CD14-positive monocyte (primary cell): ENCODE results near the gene NRP2. TPM values are rescaled to one million over a fixed set of nuclear protein-coding genes. Genes with fewer than 3 reads are reported as not detected.

Experiments
- DNase-seq, 3 donors: peaks; one replicate each; pipeline ENCODE4 v3.0.0-alpha.2; 2011 to 2022
- H2AFZ ChIP-seq: 2 replicates; pipeline ENCODE4 v1.6.0; 2012; ENCODE audit warnings: mild to moderate bottlenecking, low read depth, low read length, inconsistent platforms; ENCODE audit not compliant: insufficient read depth, poor library complexity, severe bottlenecking
- H3K27ac ChIP-seq, 2 donors: 1 replicate in 1 of 2; 2 replicates in 1 of 2; pipeline ENCODE4 v1.5.1; 2012 to 2013; ENCODE audit warnings: low read length in 2 of 2, control low read depth in 1 of 2, inconsistent platforms in 1 of 2, low read depth in 1 of 2, mild to moderate bottlenecking in 1 of 2
- H3K27me3 ChIP-seq, 2 donors: one replicate each; pipeline versions ENCODE4 v1.6.0 to v1.6.1; 2011 to 2013; ENCODE audit warnings: low read length in 2 of 2; ENCODE audit not compliant: control insufficient read depth in 2 of 2, insufficient read depth in 2 of 2
- H3K36me3 ChIP-seq, 2 donors: replicated peaks in 1 of 2; 1 replicate in 1 of 2; 2 replicates in 1 of 2; pipeline versions ENCODE4 v1.5.1 to v1.6.1; 2012 to 2013; ENCODE audit warnings: low read length in 2 of 2, control low read depth in 1 of 2, inconsistent platforms in 1 of 2, mild to moderate bottlenecking in 1 of 2; ENCODE audit not compliant: insufficient read depth in 2 of 2, control insufficient read depth in 1 of 2
- H3K4me1 ChIP-seq, 2 donors: 1 replicate in 1 of 2; 2 replicates in 1 of 2; pipeline versions ENCODE4 v1.5.1 to v1.6.1; 2012 to 2013; ENCODE audit warnings: low read length in 2 of 2, control low read depth in 1 of 2, inconsistent platforms in 1 of 2, mild to moderate bottlenecking in 1 of 2, moderate library complexity in 1 of 2; ENCODE audit not compliant: insufficient read depth in 2 of 2, control insufficient read depth in 1 of 2
- H3K4me2 ChIP-seq: replicated peaks from 2 replicates; pipeline ENCODE3; 2012; ENCODE audit warnings: low read length, moderate library complexity, mild to moderate bottlenecking; ENCODE audit not compliant: poor library complexity, severe bottlenecking; ENCODE audit errors: extremely low read depth
- H3K4me3 ChIP-seq, 3 experiments: fragments of 200-600 bp in 1 of 3; sonication (generic) in 1 of 3; replicated peaks in 1 of 3; 1 replicate in 2 of 3; 2 replicates in 1 of 3; pipeline ENCODE4 v1.5.1; 2011 to 2013; ENCODE audit warnings: low read length in 3 of 3, mild to moderate bottlenecking in 3 of 3, control low read depth in 2 of 3, low read depth in 2 of 3, inconsistent platforms in 1 of 3, moderate library complexity in 1 of 3
- H3K79me2 ChIP-seq: 2 replicates; pipeline ENCODE4 v1.6.0; 2012; ENCODE audit warnings: mild to moderate bottlenecking, control low read depth, inconsistent platforms, low read length, moderate library complexity; ENCODE audit not compliant: insufficient read depth
- H3K9ac ChIP-seq: 2 replicates; pipeline ENCODE4 v1.6.0; 2017; ENCODE audit warnings: low read length, mild to moderate bottlenecking; ENCODE audit not compliant: insufficient read depth, poor library complexity, severe bottlenecking
- H3K9me3 ChIP-seq, 2 donors: replicated peaks in 1 of 2; 1 replicate in 1 of 2; 2 replicates in 1 of 2; pipeline versions ENCODE4 v1.5.1 to v1.6.1; 2012 to 2013; ENCODE audit warnings: low read length in 2 of 2, control low read depth in 1 of 2; ENCODE audit not compliant: control insufficient read depth in 1 of 2, insufficient read depth in 1 of 2
- H4K20me1 ChIP-seq: 2 replicates; pipeline ENCODE4 v1.6.0; 2012; ENCODE audit warnings: mild to moderate bottlenecking, low read length, control low read depth, moderate library complexity; ENCODE audit not compliant: insufficient read depth
- H3K27ac Mint-ChIP-seq, 7 donors: one replicate each; pipeline ENCODE4 v1.8.0; 2020; ENCODE audit warnings: mild to moderate bottlenecking in 7 of 7, mixed read lengths in 7 of 7, moderate library complexity in 6 of 7, inconsistent platforms in 2 of 7
- H3K27me3 Mint-ChIP-seq, 3 donors: one replicate each; pipeline ENCODE4 v1.8.0; 2021 to 2022; ENCODE audit warnings: low read depth in 3 of 3, mild to moderate bottlenecking in 3 of 3, mixed read lengths in 3 of 3, moderate library complexity in 3 of 3, inconsistent platforms in 1 of 3
- H3K36me3 Mint-ChIP-seq, 2 donors: one replicate each; pipeline ENCODE4 v1.8.0; 2020; ENCODE audit warnings: mixed read lengths in 2 of 2, inconsistent platforms in 1 of 2, mild to moderate bottlenecking in 1 of 2
- H3K4me1 Mint-ChIP-seq: one replicate; pipeline ENCODE4 v1.8.0; 2020; ENCODE audit warnings: mild to moderate bottlenecking, mixed read lengths
- H3K4me3 Mint-ChIP-seq, 2 donors: one replicate each; pipeline ENCODE4 v1.8.0; 2020; ENCODE audit warnings: mild to moderate bottlenecking in 2 of 2, mixed read lengths in 2 of 2, moderate library complexity in 1 of 2
- H3K9me3 Mint-ChIP-seq, 7 donors: one replicate each; pipeline ENCODE4 v1.8.0; 2020 to 2022; ENCODE audit warnings: mixed read lengths in 7 of 7, mild to moderate bottlenecking in 6 of 7, moderate library complexity in 6 of 7, inconsistent platforms in 2 of 7
- CTCF ChIP-seq: fragments of 200-600 bp; IDR thresholded peaks from one replicate; pipeline ENCODE4 v1.8.0; 2022; ENCODE audit warnings: antibody characterized with exemption, mild to moderate bottlenecking
- WGBS: methylation state at CpG from one replicate; pipeline ENCODE4 v1.1.5; 2013; ENCODE audit warnings: missing lambda C conversion rate; ENCODE audit not compliant: insufficient coverage; 5-methylcytosine and 5-hydroxymethylcytosine counted together
- intact Hi-C, 2 donors: fragments of 100-400 bp; cut with micrococcal nuclease; formaldehyde crosslinking; loops; one replicate each; pipeline versions ENCODE4 v1.15.0 to v1.15.1; 2023
- polyA plus RNA-seq, 3 donors: library from polyadenylated mRNA; depleted of rRNA in 1 of 3; unstranded in 2 of 3; stranded (reverse) in 1 of 3; fragments of 300-500 nt in 2 of 3; fragments of >200 nt in 1 of 3; fragmentation: Illumina TruSeq in 2 of 3; gene quantifications; 1 replicate in 2 of 3; 2 replicates in 1 of 3; pipeline ENCODE4 v1.2.3, GENCODE V29; 2012 to 2021

Gene NRP2
- polyA plus RNA-seq, 3 donors: 0.97 to 3.3 (median 1.6) TPM

GRCh38 chr2:205755923-205756322, 73.6 kb downstream of the NRP2 start:
- Mint-ChIP-seq H3K27me3 (peaks cover 2 to 5% (median 5%) of the 10 kb centered on the region in 3 donors), H3K4me1 (no peaks in the 10 kb centered on the region), H3K27ac (no peak overlapping the region), H3K36me3 (no peaks in the 10 kb centered on the region), H3K9me3 (no peaks in the 10 kb centered on the region), H3K4me3 (no peak overlapping the region)
- Histone ChIP-seq H4K20me1 (no peaks in the 10 kb centered on the region), H3K79me2 (no peaks in the 10 kb centered on the region), H3K27ac (no peak overlapping the region), H3K27me3 (no peaks in the 10 kb centered on the region), H3K36me3 (no peaks in the 10 kb centered on the region), H2AFZ (no peak overlapping the region), H3K4me2 (no peak overlapping the region), H3K9ac (no peak overlapping the region), H3K4me3 (no peak overlapping the region), H3K9me3 (no peaks in the 10 kb centered on the region), H3K4me1 (no peaks in the 10 kb centered on the region)
- no peak for DNase-seq
- intact Hi-C loops: no loop called here
- 80% methylated on average over 1 of the region's 3 CpGs for WGBS
- TF ChIP-seq CTCF: no peak

DNA sequence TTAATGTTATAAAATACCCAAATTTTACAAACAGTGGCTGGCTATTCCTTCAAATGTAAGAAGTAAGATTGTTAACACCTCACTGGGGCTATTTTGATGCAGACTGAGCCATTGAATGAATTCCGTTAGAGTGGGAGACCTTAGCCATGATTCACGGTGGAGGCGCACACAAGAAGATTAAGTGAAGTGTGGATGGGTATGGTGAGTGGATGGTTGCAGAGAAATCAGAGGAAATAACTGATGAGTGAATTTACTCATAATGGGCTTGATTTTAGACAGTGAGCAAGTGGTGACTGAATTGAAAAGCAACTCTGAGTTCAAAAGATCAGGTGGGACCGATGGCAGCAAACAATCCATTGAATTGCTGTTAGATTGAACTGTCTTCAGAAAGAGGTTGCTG, 75.0 kb downstream of the NRP2 start:
- Mint-ChIP-seq H3K27me3 (peaks cover 2 to 6% (median 5%) of the 10 kb centered on the region in 3 donors), H3K27ac (no peak overlapping the region), H3K9me3 (no peaks in the 10 kb centered on the region), H3K36me3 (no peaks in the 10 kb centered on the region), H3K4me3 (no peak overlapping the region), H3K4me1 (no peaks in the 10 kb centered on the region)
- Histone ChIP-seq H4K20me1 (no peaks in the 10 kb centered on the region), H3K36me3 (no peaks in the 10 kb centered on the region), H3K4me3 (no peak overlapping the region), H3K79me2 (no peaks in the 10 kb centered on the region), H2AFZ (no peak overlapping the region), H3K9ac (no peak overlapping the region), H3K27me3 (no peaks in the 10 kb centered on the region), H3K9me3 (no peaks in the 10 kb centered on the region), H3K27ac (no peak overlapping the region), H3K4me1 (no peaks in the 10 kb centered on the region), H3K4me2 (no peak overlapping the region)
- intact Hi-C loops: no loop called here
- TF ChIP-seq CTCF: no peak
- WGBS: 98% methylated on average over 4 of the region's 4 CpGs
- no peak for DNase-seq
